Calu3 (cell line): ENCODE measurements around the gene RBMY1B. TPM values are rescaled to one million over a fixed set of nuclear protein-coding genes. Genes with fewer than 3 reads are reported as not detected.
"Not testable (repeated sequence)": the region's sequence is repeated elsewhere in the genome, so short reads cannot be mapped to it uniquely, and the experiment has no call there.

Experiments used
- Bru-seq: library from RNA; stranded (reverse); fragments of 400-500 nt; gene quantifications from one replicate; lab custom pipeline; 2021; lab: Mats Ljungman, UMichigan
- BruChase-seq, 2 experiments: library from RNA; stranded (reverse); fragments of 400-500 nt; gene quantifications; one replicate each; lab custom pipeline; 2021; lab: Mats Ljungman, UMichigan
- BruUV-seq: library from RNA; stranded (reverse); fragments of 400-500 nt; replicated peaks from 2 replicates; lab custom pipeline; 2021; lab: Mats Ljungman, UMichigan
- CTCF ChIA-PET: fragments of 300-600 bp; sonication (Branson Sonifier 250); formaldehyde crosslinking; loops from one replicate; lab custom pipeline; 2022; ENCODE audit warnings: antibody characterized with exemption; lab: Charles Lee
- DNase-seq: peaks from one replicate; pipeline ENCODE4 v3.0.0; 2022
- H3K27ac Mint-ChIP-seq: one replicate; pipeline ENCODE4 v1.8.0; 2022; ENCODE audit warnings: mixed read lengths; ENCODE audit not compliant: unreplicated experiment
- H3K27me3 Mint-ChIP-seq: one replicate; pipeline ENCODE4 v1.8.0; 2022; ENCODE audit warnings: mixed read lengths; ENCODE audit not compliant: unreplicated experiment
- H3K36me3 Mint-ChIP-seq: one replicate; pipeline ENCODE4 v1.8.0; 2022; ENCODE audit warnings: mild to moderate bottlenecking, moderate library complexity, mixed read lengths; ENCODE audit not compliant: insufficient read depth, unreplicated experiment
- H3K4me1 Mint-ChIP-seq: one replicate; pipeline ENCODE4 v1.8.0; 2022; ENCODE audit warnings: mild to moderate bottlenecking, low read depth, mixed read lengths; ENCODE audit not compliant: unreplicated experiment
- H3K4me3 Mint-ChIP-seq: one replicate; pipeline ENCODE4 v1.8.0; 2022; ENCODE audit warnings: mild to moderate bottlenecking, low read depth, moderate library complexity, mixed read lengths; ENCODE audit not compliant: unreplicated experiment
- H3K9me3 Mint-ChIP-seq: one replicate; pipeline ENCODE4 v1.8.0; 2022; ENCODE audit warnings: low read depth, mixed read lengths; ENCODE audit not compliant: unreplicated experiment
- CTCF ChIP-seq: fragments of 200-600 bp; IDR thresholded peaks from one replicate; pipeline ENCODE4 v1.8.0; 2022; ENCODE audit warnings: antibody characterized with exemption; ENCODE audit not compliant: unreplicated experiment
- intact Hi-C: fragments of 100-400 bp; cut with micrococcal nuclease; formaldehyde crosslinking; loops from one replicate; pipeline ENCODE4 v1.10.0; 2022; ENCODE audit not compliant: unreplicated experiment
- long read RNA-seq: library from polyadenylated mRNA; stranded (forward); transcript quantifications from one replicate; pipeline ENCODE4 v2.0.0, GENCODE V29; 2022
- total RNA-seq: library from RNA; stranded (reverse); gene quantifications from 2 replicates; pipeline ENCODE4 v1.2.3, GENCODE V29; 2022

RBMY1B gene
- total RNA-seq (not detected in 2 replicates), Bru-seq, nascent RNA (not detected), BruChase-seq, experiment 1, labeled RNA remaining after a 6-hour chase (not detected), BruChase-seq, experiment 2, labeled RNA remaining after a 2-hour chase (not detected)
- long read RNA-seq, result 0 reads

- H3K36me3 Mint-ChIP-seq, BruUV-seq, CTCF ChIA-PET, H3K4me1 Mint-ChIP-seq, H3K27ac Mint-ChIP-seq, H3K4me3 Mint-ChIP-seq, H3K27me3 Mint-ChIP-seq, H3K9me3 Mint-ChIP-seq, intact Hi-C loops, DNase-seq: not testable (repeated sequence)
These were observed at the start of gene RBMY1B for GRCh38 chrY:21511038-21511437. RBMY1B (plus strand) TSS chrY:21511338; CDS start chrY:21513351, 2,013 bp downstream.

GRCh38 chrY:21462915-21463314, 48.2 kb upstream of the RBMY1B start:
- CTCF ChIA-PET, H3K4me1 Mint-ChIP-seq, H3K27ac Mint-ChIP-seq, H3K27me3 Mint-ChIP-seq, DNase-seq, H3K36me3 Mint-ChIP-seq, intact Hi-C loops, BruUV-seq, H3K9me3 Mint-ChIP-seq, H3K4me3 Mint-ChIP-seq: not testable (repeated sequence)

GRCh38 chrY:21482967-21483366, 28.2 kb upstream of the RBMY1B start:
- TF ChIP-seq CTCF, result no peak
- no peak for DNase-seq
- no peaks in the 10 kb centered on the region for H3K9me3 Mint-ChIP-seq
- intact Hi-C loops, result no loop called here
- no TSS peak for BruUV-seq
- no peak overlapping the region for H3K4me3 Mint-ChIP-seq
- CTCF ChIA-PET, result no interaction called here
- no peaks in the 10 kb centered on the region for H3K36me3 Mint-ChIP-seq
- no peaks in the 10 kb centered on the region for H3K27me3 Mint-ChIP-seq
- no peaks in the 10 kb centered on the region for H3K4me1 Mint-ChIP-seq
- no peak overlapping the region for H3K27ac Mint-ChIP-seq

- H3K4me1 Mint-ChIP-seq, BruUV-seq, H3K36me3 Mint-ChIP-seq, CTCF ChIA-PET, DNase-seq, H3K9me3 Mint-ChIP-seq, H3K4me3 Mint-ChIP-seq, H3K27me3 Mint-ChIP-seq, intact Hi-C loops, H3K27ac Mint-ChIP-seq: not testable (repeated sequence)
These were observed 23.4 kb downstream of the RBMY1B start, which contains the start of gene RBMY1A1 for GRCh38 chrY:21534579-21534978. RBMY1A1 (plus strand) TSS chrY:21534879; CDS start chrY:21536892, 2,013 bp downstream.

- H3K4me1 Mint-ChIP-seq, BruUV-seq, H3K36me3 Mint-ChIP-seq, H3K4me3 Mint-ChIP-seq, CTCF ChIA-PET, H3K9me3 Mint-ChIP-seq, intact Hi-C loops, H3K27me3 Mint-ChIP-seq, DNase-seq, H3K27ac Mint-ChIP-seq: not testable (repeated sequence)
These were observed 48.3 kb downstream of the RBMY1B start for GRCh38 chrY:21559316-21559984.

Other genes with a start within 250 kb of the RBMY1B start
- gene RBMY1A1, start 23.5 kb downstream of the RBMY1B start, total RNA-seq, result not detected in 2 replicates